HG02759 (cell line): ENCODE results near the gene TMEM266.

Experiments
- ATAC-seq: cut with Tn5 transposase; IDR thresholded peaks from one replicate; pipeline ENCODE4 v1.9.1; 2021; ENCODE audit warnings: mild to moderate bottlenecking, moderate library complexity; ENCODE audit not compliant: unreplicated experiment

Gene TMEM266

GRCh38 chr15:76065793-76066192 is 6.0 kb downstream of the TMEM266 start:
- no peak for ATAC-seq

- ATAC-seq: no peak
Measured at GRCh38 chr15:76070192-76070591, 10.4 kb downstream of the TMEM266 start.

- ATAC-seq: no peak
Measured at GRCh38 chr15:76070921-76071635, 11.3 kb downstream of the TMEM266 start.

- no peak for ATAC-seq
Measured at GRCh38 chr15:76071806-76072205, 12.0 kb downstream of the TMEM266 start.

GRCh38 chr15:76073554-76073953 is 13.8 kb downstream of the TMEM266 start:
- no peak for ATAC-seq

- ATAC-seq: no peak
Measured at GRCh38 chr15:76075046-76075445, 15.3 kb downstream of the TMEM266 start.

- ATAC-seq: no peak
Measured at GRCh38 chr15:76078285-76078877, 18.6 kb downstream of the TMEM266 start.

GRCh38 chr15:76084256-76084655 is 24.5 kb downstream of the TMEM266 start:
- ATAC-seq: no peak

GRCh38 chr15:76098685-76099084 is 38.9 kb downstream of the TMEM266 start:
- ATAC-seq: no peak

- no peak for ATAC-seq
Measured at GRCh38 chr15:76099388-76099787, 39.6 kb downstream of the TMEM266 start.

- ATAC-seq: no peak
Measured at GRCh38 chr15:76100361-76100760, 40.6 kb downstream of the TMEM266 start.

GRCh38 chr15:76101655-76102054 is 41.9 kb downstream of the TMEM266 start:
- no peak for ATAC-seq

GRCh38 chr15:76105391-76105790 is 45.6 kb downstream of the TMEM266 start:
- no peak for ATAC-seq

- ATAC-seq: no peak
Measured at GRCh38 chr15:76105911-76106310, 46.1 kb downstream of the TMEM266 start.

GRCh38 chr15:76107169-76107568 is 47.4 kb downstream of the TMEM266 start:
- no peak for ATAC-seq

GRCh38 chr15:76108021-76108723 is 48.4 kb downstream of the TMEM266 start:
- ATAC-seq: no peak

- ATAC-seq: no peak
Measured at GRCh38 chr15:76109046-76109445, 49.3 kb downstream of the TMEM266 start.

- no peak for ATAC-seq
Measured at GRCh38 chr15:76114561-76114960, 54.8 kb downstream of the TMEM266 start.

- ATAC-seq: no peak
Measured at GRCh38 chr15:76116138-76116885, 56.5 kb downstream of the TMEM266 start.

GRCh38 chr15:76117181-76117580 is 57.4 kb downstream of the TMEM266 start:
- ATAC-seq: no peak

- no peak for ATAC-seq
Measured at GRCh38 chr15:76118767-76119166, 59.0 kb downstream of the TMEM266 start.
